GM23338 (cell line): ENCODE measurements around the gene SERTAD1.

Experiments
- CTCF ChIP-seq, 2 experiments: fragments of 200-600 bp in 1 of 2; sonication (generic) in 1 of 2; conservative IDR thresholded peaks; 2 replicates each; pipeline versions ENCODE4 v1.5.1 to v1.6.1; 2016 to 2017; ENCODE audit warnings: antibody characterized with exemption in 2 of 2, low read depth in 2 of 2, mild to moderate bottlenecking in 2 of 2, moderate library complexity in 1 of 2
- EZH2 ChIP-seq: fragments of 200-600 bp; sonication (generic); IDR thresholded peaks from one replicate; pipeline ENCODE4 v1.8.0; 2017; ENCODE audit warnings: antibody characterized with exemption, mild to moderate bottlenecking, low read depth; ENCODE audit not compliant: unreplicated experiment
- POLR2AphosphoS5 ChIP-seq: IDR thresholded peaks from 2 replicates; pipeline ENCODE4 v1.6.1; 2016; ENCODE audit warnings: antibody characterized with exemption, low read depth
- REST ChIP-seq: IDR thresholded peaks from one replicate; pipeline ENCODE4 v1.6.1; 2018; ENCODE audit warnings: antibody characterized with exemption; ENCODE audit not compliant: unreplicated experiment

- TF ChIP-seq CTCF (conservative IDR thresholded peaks at IDR 0.05; ENCODE audit: low read depth in 2 of 2): no peak
- TF ChIP-seq REST: no peak
- no peak for TF ChIP-seq EZH2
- no peak for TF ChIP-seq POLR2AphosphoS5
These were observed 47.9 kb downstream of the SERTAD1 start for GRCh38 chr19:40377876-40378385.
